ENCODE results near the gene MATN3. TPM values are rescaled to one million over a fixed set of nuclear protein-coding genes. Genes with fewer than 3 reads are reported as not detected.

The MATN3 gene
- total RNA-seq, 1 experiment from 2014 or later = 3.5 TPM

DNA sequence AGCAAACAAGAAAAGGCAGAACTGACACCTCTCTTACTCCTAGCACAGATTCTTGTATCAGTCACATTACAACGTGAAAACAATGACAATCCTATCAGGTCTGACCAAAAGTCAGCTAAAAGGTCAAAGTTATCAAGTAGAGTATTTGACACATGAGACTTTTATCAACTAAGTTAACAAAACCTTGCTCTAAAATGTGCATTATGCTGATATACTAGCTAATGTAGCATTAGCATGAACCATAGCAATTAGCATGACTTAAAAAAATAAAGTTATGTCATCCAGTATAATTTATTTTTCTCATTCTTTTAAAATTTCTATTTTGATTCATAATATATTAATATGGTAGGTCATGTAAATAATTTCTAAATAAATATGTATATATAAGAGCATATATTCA lies 69.3 kb downstream of the MATN3 start:
- no TSS peak for BruUV-seq (replicated peaks)
- ChIA-PET CTCF (no interaction called here), POLR2A (no interaction called here)
- Histone ChIP-seq H3K4me1 (ENCODE audit: control insufficient read depth, insufficient read depth, low read length) (peaks cover 9% of the 10 kb centered on the region; the same call in 1 of the 2 replicates), H3K9me3 (ENCODE audit: control insufficient read depth, insufficient read depth, low read depth, low read length) (no peaks in the 10 kb centered on the region), H3K27me3 (ENCODE audit: control insufficient read depth, insufficient read depth, low read length) (no peaks in the 10 kb centered on the region), H3K36me3 (ENCODE audit: control insufficient read depth, insufficient read depth, low read length) (peaks cover 11% of the 10 kb centered on the region; the same call in 1 of the 2 replicates), H3K4me3 (ENCODE audit: low read depth in 2 of 2, low read length in 2 of 2) (no peak overlapping the region), H3K27ac (ENCODE audit: low read length) (no peak overlapping the region)
- intact Hi-C loops (cut with micrococcal nuclease; ENCODE audit: unreplicated experiment) (no loop called here), in situ Hi-C loops (cut with HindIII; ENCODE audit: low pct_unique_long_range_greater_than_20kb, low sequenced_read_pairs) (no loop called here)
- ATAC-seq (no peak), DNase-seq (ENCODE audit: low read depth, low spot score) (no peak)
- TF ChIP-seq, protein P1, sequence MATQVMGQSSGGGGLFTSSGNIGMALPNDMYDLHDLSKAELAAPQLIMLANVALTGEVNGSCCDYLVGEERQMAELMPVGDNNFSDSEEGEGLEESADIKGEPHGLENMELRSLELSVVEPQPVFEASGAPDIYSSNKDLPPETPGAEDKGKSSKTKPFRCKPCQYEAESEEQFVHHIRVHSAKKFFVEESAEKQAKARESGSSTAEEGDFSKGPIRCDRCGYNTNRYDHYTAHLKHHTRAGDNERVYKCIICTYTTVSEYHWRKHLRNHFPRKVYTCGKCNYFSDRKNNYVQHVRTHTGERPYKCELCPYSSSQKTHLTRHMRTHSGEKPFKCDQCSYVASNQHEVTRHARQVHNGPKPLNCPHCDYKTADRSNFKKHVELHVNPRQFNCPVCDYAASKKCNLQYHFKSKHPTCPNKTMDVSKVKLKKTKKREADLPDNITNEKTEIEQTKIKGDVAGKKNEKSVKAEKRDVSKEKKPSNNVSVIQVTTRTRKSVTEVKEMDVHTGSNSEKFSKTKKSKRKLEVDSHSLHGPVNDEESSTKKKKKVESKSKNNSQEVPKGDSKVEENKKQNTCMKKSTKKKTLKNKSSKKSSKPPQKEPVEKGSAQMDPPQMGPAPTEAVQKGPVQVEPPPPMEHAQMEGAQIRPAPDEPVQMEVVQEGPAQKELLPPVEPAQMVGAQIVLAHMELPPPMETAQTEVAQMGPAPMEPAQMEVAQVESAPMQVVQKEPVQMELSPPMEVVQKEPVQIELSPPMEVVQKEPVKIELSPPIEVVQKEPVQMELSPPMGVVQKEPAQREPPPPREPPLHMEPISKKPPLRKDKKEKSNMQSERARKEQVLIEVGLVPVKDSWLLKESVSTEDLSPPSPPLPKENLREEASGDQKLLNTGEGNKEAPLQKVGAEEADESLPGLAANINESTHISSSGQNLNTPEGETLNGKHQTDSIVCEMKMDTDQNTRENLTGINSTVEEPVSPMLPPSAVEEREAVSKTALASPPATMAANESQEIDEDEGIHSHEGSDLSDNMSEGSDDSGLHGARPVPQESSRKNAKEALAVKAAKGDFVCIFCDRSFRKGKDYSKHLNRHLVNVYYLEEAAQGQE (IDR thresholded peaks at IDR 0.05; ENCODE audit: insufficient read depth in 1 of 2, low read depth in 2 of 2, low read length in 1 of 2) = no peak
- TF ChIP-seq POLR2AphosphoS5 (IDR thresholded peaks at IDR 0.05; ENCODE audit: low read depth, low read length) (no peak), SIN3A (IDR thresholded peaks at IDR 0.05; ENCODE audit: borderline replicate concordance, insufficient read depth, low read depth, low read length) (no peak), TCF7L2 (IDR thresholded peaks at IDR 0.05; ENCODE audit: low read depth, low read length) (no peak)
- TF ChIP-seq, protein P2, sequence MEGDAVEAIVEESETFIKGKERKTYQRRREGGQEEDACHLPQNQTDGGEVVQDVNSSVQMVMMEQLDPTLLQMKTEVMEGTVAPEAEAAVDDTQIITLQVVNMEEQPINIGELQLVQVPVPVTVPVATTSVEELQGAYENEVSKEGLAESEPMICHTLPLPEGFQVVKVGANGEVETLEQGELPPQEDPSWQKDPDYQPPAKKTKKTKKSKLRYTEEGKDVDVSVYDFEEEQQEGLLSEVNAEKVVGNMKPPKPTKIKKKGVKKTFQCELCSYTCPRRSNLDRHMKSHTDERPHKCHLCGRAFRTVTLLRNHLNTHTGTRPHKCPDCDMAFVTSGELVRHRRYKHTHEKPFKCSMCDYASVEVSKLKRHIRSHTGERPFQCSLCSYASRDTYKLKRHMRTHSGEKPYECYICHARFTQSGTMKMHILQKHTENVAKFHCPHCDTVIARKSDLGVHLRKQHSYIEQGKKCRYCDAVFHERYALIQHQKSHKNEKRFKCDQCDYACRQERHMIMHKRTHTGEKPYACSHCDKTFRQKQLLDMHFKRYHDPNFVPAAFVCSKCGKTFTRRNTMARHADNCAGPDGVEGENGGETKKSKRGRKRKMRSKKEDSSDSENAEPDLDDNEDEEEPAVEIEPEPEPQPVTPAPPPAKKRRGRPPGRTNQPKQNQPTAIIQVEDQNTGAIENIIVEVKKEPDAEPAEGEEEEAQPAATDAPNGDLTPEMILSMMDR (IDR thresholded peaks at IDR 0.05) = no peak

DNA sequence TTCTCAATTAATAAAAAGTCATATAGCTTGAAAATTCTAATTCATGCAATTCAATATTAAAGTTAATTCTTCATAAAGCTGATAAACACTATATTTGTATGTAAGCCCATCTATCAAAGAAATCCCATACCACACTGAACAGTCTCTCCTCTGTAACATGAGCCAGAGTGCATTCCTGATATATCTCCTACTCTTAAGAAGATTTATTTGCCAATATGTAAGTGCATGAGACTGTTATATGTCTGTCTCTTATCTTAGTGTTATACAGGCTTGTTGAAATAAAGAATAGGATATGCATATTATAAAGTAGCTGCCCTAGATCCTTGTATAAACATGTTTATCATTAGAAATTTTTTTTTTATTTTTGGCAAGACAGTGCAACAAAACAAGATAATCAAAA lies 70.3 kb downstream of the MATN3 start:
- peaks cover 3% of the 10 kb centered on the region; the same call in 1 of the 2 replicates for H3K4me1 ChIP-seq (ENCODE audit: control insufficient read depth, insufficient read depth, low read length)
- no peak for TF ChIP-seq POLR2AphosphoS5 (IDR thresholded peaks at IDR 0.05; ENCODE audit: low read depth, low read length)
- TF ChIP-seq, protein P2 (IDR thresholded peaks at IDR 0.05) = no peak
- no peak for TF ChIP-seq TCF7L2 (IDR thresholded peaks at IDR 0.05; ENCODE audit: low read depth, low read length)
- TF ChIP-seq, protein P1 (IDR thresholded peaks at IDR 0.05; ENCODE audit: insufficient read depth in 1 of 2, low read depth in 2 of 2, low read length in 1 of 2) = no peak
- no peak for TF ChIP-seq SIN3A (IDR thresholded peaks at IDR 0.05; ENCODE audit: borderline replicate concordance, insufficient read depth, low read depth, low read length)
- no peaks in the 10 kb centered on the region for H3K27me3 ChIP-seq (ENCODE audit: control insufficient read depth, insufficient read depth, low read length)
- CTCF ChIA-PET = no interaction called here
- no peaks in the 10 kb centered on the region for H3K9me3 ChIP-seq (ENCODE audit: control insufficient read depth, insufficient read depth, low read depth, low read length)
- no TSS peak for BruUV-seq (replicated peaks)
- intact Hi-C loops (cut with micrococcal nuclease; ENCODE audit: unreplicated experiment) (no loop called here), in situ Hi-C loops (cut with HindIII; ENCODE audit: low pct_unique_long_range_greater_than_20kb, low sequenced_read_pairs) (no loop called here)
- no peak overlapping the region for H3K27ac ChIP-seq (ENCODE audit: low read length)
- peaks cover 17% of the 10 kb centered on the region for H3K36me3 ChIP-seq (ENCODE audit: control insufficient read depth, insufficient read depth, low read length)
- no peak for ATAC-seq
- POLR2A ChIA-PET = interaction anchor here (0.6 kb wide), 1 partner anchor 1496 kb away, joined by 3 read pairs; no protein-coding TSS in a partner anchor
- H3K4me3 ChIP-seq (ENCODE audit: low read depth in 2 of 2, low read length in 2 of 2) = no peak overlapping the region
- DNase-seq (ENCODE audit: low read depth, low spot score) = no peak

Measured in Panc1 (cell line).